ENCODE measurements around the gene ARAP2. TPM values are rescaled to one million over a fixed set of nuclear protein-coding genes. Genes with fewer than 3 reads are reported as not detected.

Gene ARAP2
- total RNA-seq, 1 experiment from 2014 or later, result 13.6 TPM

GRCh38 chr4:36256398-36256891, 12.1 kb upstream of the ARAP2 start:
- DNase-seq (ENCODE audit: low read depth, low spot score) (no peak), ATAC-seq (no peak)
- no peak overlapping the region for H3K4me3 ChIP-seq (replicated peaks in 1 of 2; ENCODE audit: low read depth in 1 of 2, low read length in 2 of 2)
- H3K27ac ChIP-seq (ENCODE audit: low read depth, low read length), result no peak overlapping the region
- H3K4me1 ChIP-seq (ENCODE audit: control insufficient read depth in 1 of 2, insufficient read depth in 2 of 2, low read length in 2 of 2), result no peaks in the 10 kb centered on the region
- intact Hi-C loops (cut with micrococcal nuclease), result no loop called here
- no peaks in the 10 kb centered on the region for H3K27me3 ChIP-seq (ENCODE audit: insufficient read depth, low read length)
- H3K79me2 ChIP-seq (ENCODE audit: insufficient read depth, low read length), result no peaks in the 10 kb centered on the region
- no peaks in the 10 kb centered on the region for H3K36me3 ChIP-seq (ENCODE audit: control insufficient read depth in 1 of 2, insufficient read depth in 2 of 2, low read length in 2 of 2)
- no peak overlapping the region for H3K4me2 ChIP-seq (ENCODE audit: low read length)
- H3K9me3 ChIP-seq (ENCODE audit: control insufficient read depth in 1 of 2, insufficient read depth in 1 of 2, low read depth in 1 of 2, low read length in 2 of 2), result no peaks in the 10 kb centered on the region
- RAD21 ChIA-PET (ENCODE audit: low non-redundant PET in 1 of 2, low total read pairs in 2 of 2, uncharacterized antibody in 2 of 2, unreplicated experiment in 2 of 2), result no interaction called here
- TF ChIP-seq CBX3 (IDR thresholded peaks at IDR 0.05; ENCODE audit: low read depth) (no peak), CEBPB (IDR thresholded peaks at IDR 0.05; ENCODE audit: low read depth) (no peak), FOSL1 (IDR thresholded peaks at IDR 0.05; ENCODE audit: low read depth) (no peak), SRF (IDR thresholded peaks at IDR 0.05; ENCODE audit: low read depth) (no peak), ZFX (IDR thresholded peaks at IDR 0.05) (no peak), SIN3A (IDR thresholded peaks at IDR 0.05; ENCODE audit: low read depth) (no peak), JUND (IDR thresholded peaks at IDR 0.05) (no peak), RAD21 (IDR thresholded peaks at IDR 0.05; ENCODE audit: low read depth) (no peak), CTCF (IDR thresholded peaks at IDR 0.05 in 2 of 3, conservative IDR thresholded peaks at IDR 0.05 in 1 of 3; ENCODE audit: borderline replicate concordance in 1 of 3, insufficient read depth in 1 of 3, low read depth in 2 of 3, low read length in 2 of 3) (no peak), ELF1 (IDR thresholded peaks at IDR 0.05; ENCODE audit: borderline replicate concordance, low read depth) (no peak), POLR2AphosphoS5 (IDR thresholded peaks at IDR 0.05; ENCODE audit: low read depth, low read length) (no peak), EGR1 (IDR thresholded peaks at IDR 0.05; ENCODE audit: low read depth) (no peak)
- TF ChIP-seq, protein P1, sequence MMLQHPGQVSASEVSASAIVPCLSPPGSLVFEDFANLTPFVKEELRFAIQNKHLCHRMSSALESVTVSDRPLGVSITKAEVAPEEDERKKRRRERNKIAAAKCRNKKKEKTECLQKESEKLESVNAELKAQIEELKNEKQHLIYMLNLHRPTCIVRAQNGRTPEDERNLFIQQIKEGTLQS (IDR thresholded peaks at IDR 0.05), result no peak
- TF ChIP-seq, protein P2, sequence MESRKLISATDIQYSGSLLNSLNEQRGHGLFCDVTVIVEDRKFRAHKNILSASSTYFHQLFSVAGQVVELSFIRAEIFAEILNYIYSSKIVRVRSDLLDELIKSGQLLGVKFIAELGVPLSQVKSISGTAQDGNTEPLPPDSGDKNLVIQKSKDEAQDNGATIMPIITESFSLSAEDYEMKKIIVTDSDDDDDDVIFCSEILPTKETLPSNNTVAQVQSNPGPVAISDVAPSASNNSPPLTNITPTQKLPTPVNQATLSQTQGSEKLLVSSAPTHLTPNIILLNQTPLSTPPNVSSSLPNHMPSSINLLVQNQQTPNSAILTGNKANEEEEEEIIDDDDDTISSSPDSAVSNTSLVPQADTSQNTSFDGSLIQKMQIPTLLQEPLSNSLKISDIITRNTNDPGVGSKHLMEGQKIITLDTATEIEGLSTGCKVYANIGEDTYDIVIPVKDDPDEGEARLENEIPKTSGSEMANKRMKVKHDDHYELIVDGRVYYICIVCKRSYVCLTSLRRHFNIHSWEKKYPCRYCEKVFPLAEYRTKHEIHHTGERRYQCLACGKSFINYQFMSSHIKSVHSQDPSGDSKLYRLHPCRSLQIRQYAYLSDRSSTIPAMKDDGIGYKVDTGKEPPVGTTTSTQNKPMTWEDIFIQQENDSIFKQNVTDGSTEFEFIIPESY (IDR thresholded peaks at IDR 0.05; ENCODE audit: extremely low read depth, insufficient replicate concordance, low read length), result no peak
- TF ChIP-seq, protein P3, sequence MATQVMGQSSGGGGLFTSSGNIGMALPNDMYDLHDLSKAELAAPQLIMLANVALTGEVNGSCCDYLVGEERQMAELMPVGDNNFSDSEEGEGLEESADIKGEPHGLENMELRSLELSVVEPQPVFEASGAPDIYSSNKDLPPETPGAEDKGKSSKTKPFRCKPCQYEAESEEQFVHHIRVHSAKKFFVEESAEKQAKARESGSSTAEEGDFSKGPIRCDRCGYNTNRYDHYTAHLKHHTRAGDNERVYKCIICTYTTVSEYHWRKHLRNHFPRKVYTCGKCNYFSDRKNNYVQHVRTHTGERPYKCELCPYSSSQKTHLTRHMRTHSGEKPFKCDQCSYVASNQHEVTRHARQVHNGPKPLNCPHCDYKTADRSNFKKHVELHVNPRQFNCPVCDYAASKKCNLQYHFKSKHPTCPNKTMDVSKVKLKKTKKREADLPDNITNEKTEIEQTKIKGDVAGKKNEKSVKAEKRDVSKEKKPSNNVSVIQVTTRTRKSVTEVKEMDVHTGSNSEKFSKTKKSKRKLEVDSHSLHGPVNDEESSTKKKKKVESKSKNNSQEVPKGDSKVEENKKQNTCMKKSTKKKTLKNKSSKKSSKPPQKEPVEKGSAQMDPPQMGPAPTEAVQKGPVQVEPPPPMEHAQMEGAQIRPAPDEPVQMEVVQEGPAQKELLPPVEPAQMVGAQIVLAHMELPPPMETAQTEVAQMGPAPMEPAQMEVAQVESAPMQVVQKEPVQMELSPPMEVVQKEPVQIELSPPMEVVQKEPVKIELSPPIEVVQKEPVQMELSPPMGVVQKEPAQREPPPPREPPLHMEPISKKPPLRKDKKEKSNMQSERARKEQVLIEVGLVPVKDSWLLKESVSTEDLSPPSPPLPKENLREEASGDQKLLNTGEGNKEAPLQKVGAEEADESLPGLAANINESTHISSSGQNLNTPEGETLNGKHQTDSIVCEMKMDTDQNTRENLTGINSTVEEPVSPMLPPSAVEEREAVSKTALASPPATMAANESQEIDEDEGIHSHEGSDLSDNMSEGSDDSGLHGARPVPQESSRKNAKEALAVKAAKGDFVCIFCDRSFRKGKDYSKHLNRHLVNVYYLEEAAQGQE (IDR thresholded peaks at IDR 0.05; ENCODE audit: low read depth), result no peak
- TF ChIP-seq, protein P4, sequence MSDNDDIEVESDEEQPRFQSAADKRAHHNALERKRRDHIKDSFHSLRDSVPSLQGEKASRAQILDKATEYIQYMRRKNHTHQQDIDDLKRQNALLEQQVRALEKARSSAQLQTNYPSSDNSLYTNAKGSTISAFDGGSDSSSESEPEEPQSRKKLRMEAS (IDR thresholded peaks at IDR 0.05), result no peak
- H3K9me2 ChIP-seq (ENCODE audit: insufficient read depth), result no peaks in the 10 kb centered on the region
- H4K20me1 ChIP-seq (ENCODE audit: insufficient read depth), result no peaks in the 10 kb centered on the region
- H3K9ac ChIP-seq (ENCODE audit: low read length), result no peak overlapping the region
- POLR2A ChIA-PET, result no interaction called here
- H2AFZ ChIP-seq (ENCODE audit: low read depth, low read length, poor library complexity, severe bottlenecking), result no peak overlapping the region
- CTCF ChIA-PET, result no interaction called here
- BruUV-seq (replicated peaks), result no TSS peak

Data from HCT116 (cell line).